ENCODE data around the gene SUFU. TPM values are rescaled to one million over a fixed set of nuclear protein-coding genes. Genes with fewer than 3 reads are reported as not detected.

Gene SUFU
- total RNA-seq, 1 donor from 2014 or later, result 6.2 TPM

DNA sequence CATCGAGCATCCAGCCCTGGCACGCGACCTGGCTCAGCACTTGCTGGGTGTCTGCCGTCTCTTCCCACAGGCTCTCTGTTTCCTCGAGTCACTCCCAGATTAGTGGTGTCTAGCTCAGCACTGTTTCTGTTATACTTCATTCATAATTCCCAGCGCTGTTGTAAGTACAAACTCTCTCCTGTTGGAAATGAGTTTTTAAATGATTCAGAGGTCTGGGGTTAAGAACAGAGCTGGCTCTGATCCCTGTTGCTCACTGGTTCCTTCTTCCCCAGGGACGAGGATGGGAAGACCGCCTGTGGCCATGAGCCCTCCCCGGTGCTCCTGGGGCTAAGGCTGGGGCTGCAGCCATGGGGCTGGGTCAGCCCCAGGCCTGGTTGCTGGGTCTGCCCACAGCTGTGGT lies 35.1 kb upstream of the SUFU start:
- TF ChIP-seq, protein P1, sequence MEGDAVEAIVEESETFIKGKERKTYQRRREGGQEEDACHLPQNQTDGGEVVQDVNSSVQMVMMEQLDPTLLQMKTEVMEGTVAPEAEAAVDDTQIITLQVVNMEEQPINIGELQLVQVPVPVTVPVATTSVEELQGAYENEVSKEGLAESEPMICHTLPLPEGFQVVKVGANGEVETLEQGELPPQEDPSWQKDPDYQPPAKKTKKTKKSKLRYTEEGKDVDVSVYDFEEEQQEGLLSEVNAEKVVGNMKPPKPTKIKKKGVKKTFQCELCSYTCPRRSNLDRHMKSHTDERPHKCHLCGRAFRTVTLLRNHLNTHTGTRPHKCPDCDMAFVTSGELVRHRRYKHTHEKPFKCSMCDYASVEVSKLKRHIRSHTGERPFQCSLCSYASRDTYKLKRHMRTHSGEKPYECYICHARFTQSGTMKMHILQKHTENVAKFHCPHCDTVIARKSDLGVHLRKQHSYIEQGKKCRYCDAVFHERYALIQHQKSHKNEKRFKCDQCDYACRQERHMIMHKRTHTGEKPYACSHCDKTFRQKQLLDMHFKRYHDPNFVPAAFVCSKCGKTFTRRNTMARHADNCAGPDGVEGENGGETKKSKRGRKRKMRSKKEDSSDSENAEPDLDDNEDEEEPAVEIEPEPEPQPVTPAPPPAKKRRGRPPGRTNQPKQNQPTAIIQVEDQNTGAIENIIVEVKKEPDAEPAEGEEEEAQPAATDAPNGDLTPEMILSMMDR (conservative IDR thresholded peaks at IDR 0.05; ENCODE audit: low read depth, low read length), result no peak
- H3K4me3 ChIP-seq (ENCODE audit: low read depth, low read length), result no peak overlapping the region
- no peak for DNase-seq (ENCODE audit: low read depth)

DNA sequence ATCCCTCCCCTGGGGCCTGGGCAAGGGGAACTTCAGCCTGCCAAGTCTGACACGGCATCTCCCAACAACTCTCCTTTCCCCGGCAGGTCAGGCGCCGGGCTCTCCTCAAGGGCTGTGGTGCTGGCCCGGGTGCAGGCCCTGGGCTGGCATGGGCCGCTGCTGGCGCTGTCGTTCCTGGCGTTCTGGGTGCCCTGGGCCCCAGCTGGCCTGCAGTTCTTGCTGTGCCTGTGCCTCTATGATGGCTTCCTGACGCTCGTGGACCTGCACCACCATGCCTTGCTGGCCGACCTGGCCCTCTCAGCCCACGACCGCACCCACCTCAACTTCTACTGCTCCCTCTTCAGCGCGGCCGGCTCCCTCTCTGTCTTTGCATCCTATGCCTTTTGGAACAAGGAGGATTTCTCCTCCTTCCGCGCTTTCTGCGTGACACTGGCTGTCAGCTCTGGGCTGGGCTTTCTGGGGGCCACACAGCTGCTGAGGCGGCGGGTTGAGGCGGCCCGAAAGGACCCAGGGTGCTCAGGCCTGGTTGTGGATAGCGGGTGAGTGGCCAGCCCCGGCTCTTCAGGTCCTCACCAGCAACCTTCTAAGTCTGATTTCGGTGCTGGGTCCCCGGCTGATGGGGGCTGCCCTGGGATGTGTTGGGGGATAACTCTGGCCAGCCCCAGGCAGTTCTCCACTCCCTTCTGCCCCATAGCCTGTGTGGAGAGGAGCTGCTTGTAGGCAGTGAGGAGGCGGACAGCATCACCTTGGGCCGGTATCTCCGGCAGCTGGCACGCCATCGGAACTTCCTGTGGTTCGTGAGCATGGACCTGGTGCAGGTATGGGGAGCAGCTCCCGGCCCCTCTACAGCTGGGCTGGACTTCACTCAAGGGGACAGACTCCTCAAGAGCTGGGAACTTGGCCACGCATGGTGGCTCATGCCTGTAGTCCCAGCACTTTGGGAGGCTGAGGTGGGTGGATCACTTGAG lies 32.9 kb upstream of the SUFU start:
- no peak for DNase-seq (ENCODE audit: low read depth)
- TF ChIP-seq, protein P1 (conservative IDR thresholded peaks at IDR 0.05; ENCODE audit: low read depth, low read length), result no peak
- H3K4me3 ChIP-seq (ENCODE audit: low read depth, low read length), result no peak overlapping the region

DNA sequence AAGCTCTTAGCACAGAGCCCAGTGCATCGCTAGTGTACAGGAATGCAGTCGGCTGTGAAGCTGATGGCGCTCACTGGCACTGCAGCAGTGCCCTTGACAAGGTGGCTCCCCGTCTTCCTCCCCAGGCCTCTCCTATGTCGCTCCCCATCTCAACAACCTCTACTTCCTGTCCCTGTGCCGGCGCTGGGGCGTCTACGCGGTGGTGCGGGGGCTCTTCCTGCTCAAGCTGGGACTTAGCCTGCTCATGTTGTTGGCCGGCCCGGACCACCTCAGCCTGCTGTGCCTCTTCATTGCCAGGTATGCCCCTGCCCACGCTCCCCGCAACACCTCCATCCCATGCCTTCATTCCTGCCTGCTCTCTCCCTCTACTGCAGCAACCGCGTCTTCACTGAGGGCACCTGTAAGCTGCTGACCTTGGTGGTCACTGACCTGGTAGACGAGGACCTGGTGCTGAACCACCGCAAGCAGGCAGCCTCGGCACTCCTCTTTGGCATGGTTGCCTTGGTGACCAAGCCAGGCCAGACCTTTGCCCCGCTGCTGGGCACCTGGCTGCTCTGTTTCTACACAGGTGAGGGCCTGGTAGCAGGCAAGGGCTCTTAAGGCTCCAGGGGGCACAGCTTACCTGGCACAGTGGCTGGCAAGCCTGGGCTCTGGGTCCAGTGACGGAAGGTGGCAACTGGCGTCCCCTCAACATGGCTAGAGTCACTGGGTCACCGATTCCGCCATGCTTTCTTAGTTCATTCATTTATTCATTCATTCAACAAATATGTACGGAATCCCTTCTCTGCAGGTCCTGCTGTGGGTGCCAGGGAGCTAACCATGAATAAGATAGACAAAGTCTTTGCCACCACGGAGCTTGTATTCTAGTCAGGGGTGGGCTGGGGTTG lies 30.1 kb upstream of the SUFU start:
- H3K4me3 ChIP-seq (ENCODE audit: low read depth, low read length), result no peak overlapping the region
- TF ChIP-seq, protein P1 (conservative IDR thresholded peaks at IDR 0.05; ENCODE audit: low read depth, low read length), result no peak
- DNase-seq (ENCODE audit: low read depth), result no peak

DNA sequence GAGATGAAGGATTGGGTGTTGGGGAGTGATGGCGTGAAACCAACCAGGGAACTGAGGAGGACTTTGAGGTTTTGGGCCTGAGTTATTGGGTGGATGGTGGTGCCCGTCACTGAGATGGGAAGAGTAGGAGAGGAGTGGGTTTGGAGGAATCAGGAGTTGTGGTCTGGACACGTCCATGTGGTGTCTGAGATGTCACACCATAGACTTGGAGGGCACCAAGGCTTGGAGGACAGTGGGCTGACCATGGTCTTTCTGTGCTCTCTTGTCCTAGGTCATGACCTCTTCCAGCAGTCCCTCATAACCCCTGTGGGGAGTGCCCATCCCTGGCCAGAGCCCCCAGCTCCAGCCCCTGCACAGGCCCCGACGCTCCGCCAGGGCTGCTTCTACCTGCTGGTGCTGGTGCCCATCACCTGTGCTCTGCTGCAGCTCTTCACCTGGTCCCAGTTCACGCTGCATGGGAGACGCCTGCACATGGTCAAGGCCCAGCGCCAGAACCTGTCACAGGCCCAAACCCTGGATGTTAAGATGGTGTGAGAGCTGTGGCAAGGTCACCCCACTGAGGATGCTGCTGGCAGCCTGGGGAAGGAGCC lies 28.2 kb upstream of the SUFU start:
- TF ChIP-seq, protein P1 (conservative IDR thresholded peaks at IDR 0.05; ENCODE audit: low read depth, low read length), result no peak
- no peak for DNase-seq (ENCODE audit: low read depth)
- H3K4me3 ChIP-seq (ENCODE audit: low read depth, low read length), result no peak overlapping the region

DNA sequence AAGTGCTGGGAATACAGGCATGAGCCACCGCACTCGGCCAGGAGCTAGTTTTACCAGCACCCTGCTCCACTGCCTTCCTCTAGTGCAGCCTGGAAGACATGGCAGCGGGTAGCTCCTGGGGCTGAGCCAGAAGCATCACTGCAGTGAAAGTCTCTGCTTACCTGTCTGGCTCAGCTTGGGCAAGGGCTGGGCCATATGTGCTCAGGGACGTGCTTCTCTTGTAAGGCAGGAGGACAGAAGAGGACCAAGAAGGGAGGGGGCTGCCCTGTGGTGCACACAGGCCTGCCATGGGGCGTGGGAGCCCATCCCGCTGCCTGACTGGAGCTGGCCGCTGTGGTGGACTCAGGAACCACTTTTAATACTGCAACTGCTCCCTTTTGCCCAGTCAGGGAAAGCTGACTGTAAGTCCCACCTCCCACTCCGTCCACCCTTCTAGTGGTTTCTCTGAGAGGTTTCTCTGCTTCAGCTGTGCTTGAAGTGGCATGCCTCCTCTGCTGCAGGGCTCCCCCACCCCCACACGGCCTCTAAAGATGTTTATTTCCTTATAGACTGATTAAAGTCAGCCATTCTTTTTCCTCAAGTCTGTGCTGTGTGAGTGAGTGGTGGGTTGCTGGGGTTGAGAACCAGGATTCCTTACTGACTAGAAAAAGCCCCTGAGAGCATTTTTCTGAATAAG lies 27.2 kb upstream of the SUFU start:
- no peak overlapping the region for H3K4me3 ChIP-seq (ENCODE audit: low read depth, low read length)
- TF ChIP-seq, protein P1 (conservative IDR thresholded peaks at IDR 0.05; ENCODE audit: low read depth, low read length), result no peak
- no peak for DNase-seq (ENCODE audit: low read depth)

DNA sequence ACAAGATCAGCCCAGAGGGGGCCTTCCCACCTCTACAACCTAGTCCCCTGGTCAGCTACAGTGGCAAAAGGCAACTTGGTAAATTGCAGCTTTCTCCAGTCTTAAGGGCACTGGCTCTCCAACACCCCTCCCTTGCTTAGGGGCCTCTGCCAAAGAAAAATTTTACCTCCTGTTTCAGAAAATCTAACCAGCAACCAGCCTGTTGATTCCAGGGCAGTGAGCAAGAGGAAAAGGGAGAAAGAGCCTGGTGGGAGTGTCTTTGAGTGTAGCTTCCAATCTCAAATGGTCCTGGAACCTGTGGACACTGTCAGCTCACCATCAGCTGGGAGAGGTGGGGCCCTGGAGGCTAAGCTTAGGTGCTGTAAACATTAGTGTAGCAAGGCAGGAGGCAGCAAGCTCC lies 24.1 kb upstream of the SUFU start:
- no peak overlapping the region for H3K4me3 ChIP-seq (ENCODE audit: low read depth, low read length)
- TF ChIP-seq, protein P1 (conservative IDR thresholded peaks at IDR 0.05; ENCODE audit: low read depth, low read length), result no peak
- no peak for DNase-seq (ENCODE audit: low read depth)

Measured in epithelial cell of proximal tubule (primary cell).